Activated CD4-positive, alpha-beta T cell treated with anti-CD3 and anti-CD28 coated beads, Interleukin-2, Interleukin-4, amounts not matched to agents 100 ng/mL and 50 ng/mL, durations not matched to agents 16 hours and 8 hours (primary cell): Measurements from ENCODE around the gene RABGGTA.

Experiments used
- DNase-seq: peaks from one replicate; pipeline ENCODE4 v3.0.0-alpha.2; 2020; ENCODE audit warnings: low spot score

The RABGGTA gene

DNA sequence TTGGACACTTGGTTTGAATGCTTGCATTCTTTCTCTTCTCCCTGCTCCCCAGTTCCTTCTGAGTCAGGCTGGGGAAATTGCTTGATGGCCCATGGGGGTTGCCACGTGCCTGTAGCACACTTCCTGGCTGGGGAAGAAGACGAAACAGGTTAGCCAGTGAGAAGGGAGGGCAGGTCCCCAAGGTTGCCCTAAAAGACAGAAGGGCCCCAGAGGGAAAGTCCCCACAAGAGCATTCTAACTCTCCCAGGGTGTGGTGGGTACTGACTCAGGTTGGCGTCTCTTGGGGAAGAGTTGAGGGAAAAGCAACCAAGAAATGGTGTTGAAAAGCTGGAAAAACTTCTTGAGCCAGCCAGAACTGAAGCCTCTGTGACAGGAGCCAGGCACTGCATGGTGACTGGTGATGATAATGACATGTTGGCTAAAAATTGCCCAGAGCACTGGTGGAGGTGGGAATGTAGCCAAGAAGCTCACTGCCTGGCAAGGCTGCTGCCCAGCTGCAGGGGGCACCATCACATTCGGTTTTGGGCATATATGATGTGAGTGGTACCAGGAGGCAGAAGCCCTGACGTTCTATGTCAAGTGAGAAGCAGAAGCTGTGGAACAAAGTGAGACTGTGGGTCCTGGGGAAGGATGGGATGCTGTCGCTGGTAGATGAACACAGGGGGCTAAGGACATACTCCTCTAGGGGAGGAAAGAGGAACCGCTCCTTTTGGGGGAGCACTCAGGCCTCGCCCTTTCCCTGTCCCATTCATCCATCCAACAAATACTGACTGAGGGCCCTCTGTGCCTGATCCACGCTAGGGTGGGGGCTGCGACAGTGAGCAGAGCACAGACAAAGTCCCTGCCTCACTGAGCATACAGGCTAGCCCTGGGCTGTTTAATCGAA, 8.1 kb upstream of the RABGGTA start:
- peak; percentile 53 for DNase-seq

GRCh38 chr14:24278424-24278823, 7.0 kb upstream of the RABGGTA start:
- DNase-seq = no peak

- no peak for DNase-seq
Measured at GRCh38 chr14:24277606-24278321, 6.4 kb upstream of the RABGGTA start.

GRCh38 chr14:24277071-24277470, 5.7 kb upstream of the RABGGTA start:
- DNase-seq = no peak

- DNase-seq = peak; percentile 91
Measured at GRCh38 chr14:24274101-24274543, 2.7 kb upstream of the RABGGTA start.

- DNase-seq = no peak
Measured at GRCh38 chr14:24273422-24273998, 2.1 kb upstream of the RABGGTA start.

- DNase-seq = no peak
Measured at GRCh38 chr14:24272467-24272866, 1.1 kb upstream of the RABGGTA start.

DNA sequence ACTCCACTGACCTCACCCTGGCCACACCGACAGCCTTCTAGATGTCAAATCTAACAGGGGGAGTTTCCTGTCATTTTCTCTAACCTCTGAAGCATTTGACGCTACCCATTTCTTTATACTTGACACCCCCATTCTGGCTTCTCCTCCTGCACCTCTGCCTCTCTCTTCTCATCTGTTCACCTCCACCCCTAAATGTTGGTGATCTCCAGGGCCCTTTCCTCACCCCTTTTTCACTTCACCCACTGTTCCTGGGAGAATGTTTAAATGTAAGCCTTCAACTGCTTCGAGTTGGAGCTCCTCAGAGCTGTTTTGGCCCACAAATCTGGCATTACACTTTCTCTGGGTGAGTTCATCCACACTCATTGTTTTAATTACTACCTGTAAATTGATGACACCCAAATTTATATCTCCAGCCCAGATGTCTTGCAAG, 452 bp upstream of the RABGGTA start:
- DNase-seq = no peak

DNA sequence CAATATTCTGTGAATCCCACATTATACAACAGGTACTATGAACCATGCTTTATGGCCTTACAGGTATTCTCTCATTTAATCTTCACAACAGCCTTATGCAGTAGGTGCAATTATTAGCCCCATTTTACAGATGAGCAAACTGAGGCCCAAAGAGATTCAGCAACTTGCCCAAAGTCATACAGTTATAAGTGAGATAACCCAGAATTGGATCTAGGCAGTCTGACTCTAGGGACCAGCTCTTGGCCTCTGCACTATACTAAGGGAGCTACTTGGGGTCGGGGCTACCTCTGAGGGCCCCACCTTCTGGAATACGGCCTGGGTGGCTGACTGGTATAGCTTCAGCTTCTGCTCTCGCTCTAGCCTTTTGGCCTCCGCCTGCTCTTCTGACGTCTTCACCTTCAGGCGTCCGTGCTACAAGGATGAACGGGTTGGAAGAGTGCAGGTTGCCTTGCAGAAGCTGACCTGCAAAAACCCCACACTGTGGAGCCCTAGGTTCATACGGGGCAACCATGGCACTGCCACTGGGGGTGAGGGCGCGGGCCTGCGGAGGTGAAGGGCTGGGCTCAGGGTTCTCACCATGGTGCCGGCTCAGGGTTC, 762 bp downstream of the RABGGTA start:
- DNase-seq = no peak

- no peak for DNase-seq
Measured at GRCh38 chr14:24269910-24270536, 1.4 kb downstream of the RABGGTA start.

GRCh38 chr14:24269368-24269767, 2.0 kb downstream of the RABGGTA start:
- no peak for DNase-seq

- no peak for DNase-seq
Measured at GRCh38 chr14:24268225-24268624, 3.2 kb downstream of the RABGGTA start.

DNA sequence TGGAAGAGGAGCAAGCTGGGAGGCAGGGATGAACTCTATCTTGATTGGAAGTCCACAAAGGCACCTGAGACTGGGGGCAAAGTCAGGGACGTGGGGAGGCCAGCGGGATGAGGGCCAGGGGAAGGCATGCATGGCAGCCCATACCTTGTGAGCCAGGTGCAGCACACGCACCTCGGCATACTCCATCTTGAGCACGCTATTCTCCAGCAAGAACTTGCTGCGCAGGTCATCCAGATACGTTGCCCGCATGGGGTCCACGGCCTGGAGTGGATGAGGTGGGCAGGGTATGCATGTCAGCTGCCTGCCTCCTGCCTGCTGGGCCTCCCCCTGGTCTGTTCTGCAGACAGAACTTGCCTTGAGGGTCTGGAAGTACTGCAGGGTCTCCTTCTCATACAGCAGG, 3.9 kb downstream of the RABGGTA start:
- no peak for DNase-seq

DNA sequence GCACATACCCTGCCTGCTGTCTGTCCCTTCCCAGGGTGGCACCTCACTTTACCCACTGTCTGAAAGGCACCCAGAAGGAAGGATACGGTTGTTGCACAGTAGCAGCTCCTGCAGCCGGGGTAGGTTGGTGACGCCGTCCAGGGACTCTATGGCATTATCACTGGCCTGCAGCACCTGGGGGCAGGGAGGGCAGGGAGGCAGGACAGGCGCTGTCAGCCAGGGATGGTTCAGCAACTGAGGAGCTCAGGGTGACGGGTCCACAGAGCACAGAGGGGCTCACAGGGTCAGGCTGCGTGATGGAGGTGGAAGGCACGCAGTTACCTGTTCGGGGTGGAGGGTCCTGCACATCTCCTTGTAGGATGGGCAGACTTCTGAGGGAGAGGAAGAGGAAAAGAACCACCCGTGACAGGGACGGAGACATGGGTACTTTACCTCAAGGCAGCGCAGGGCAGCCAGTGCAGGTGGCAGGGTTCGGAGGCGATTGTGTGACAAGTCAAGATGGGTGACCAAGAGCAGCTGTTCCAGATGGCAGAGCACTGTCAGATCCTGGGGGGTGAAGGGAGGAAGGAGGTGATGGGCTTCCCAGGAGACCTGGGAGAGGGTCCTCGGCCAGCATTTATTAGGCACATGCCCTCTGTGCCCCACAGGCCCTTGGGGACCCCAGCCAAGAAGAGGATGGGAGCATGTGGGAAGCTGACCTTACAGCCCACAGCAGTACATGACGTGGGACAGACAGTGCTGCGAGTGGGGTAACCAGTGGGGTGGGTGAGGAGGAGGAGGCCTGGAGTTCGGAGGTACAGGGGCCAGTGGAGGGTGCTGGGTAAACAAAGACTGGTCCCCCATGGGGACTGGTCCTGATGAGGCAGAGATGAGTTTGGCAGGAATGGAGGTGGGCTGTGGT, 4.8 kb downstream of the RABGGTA start:
- no peak for DNase-seq

DNA sequence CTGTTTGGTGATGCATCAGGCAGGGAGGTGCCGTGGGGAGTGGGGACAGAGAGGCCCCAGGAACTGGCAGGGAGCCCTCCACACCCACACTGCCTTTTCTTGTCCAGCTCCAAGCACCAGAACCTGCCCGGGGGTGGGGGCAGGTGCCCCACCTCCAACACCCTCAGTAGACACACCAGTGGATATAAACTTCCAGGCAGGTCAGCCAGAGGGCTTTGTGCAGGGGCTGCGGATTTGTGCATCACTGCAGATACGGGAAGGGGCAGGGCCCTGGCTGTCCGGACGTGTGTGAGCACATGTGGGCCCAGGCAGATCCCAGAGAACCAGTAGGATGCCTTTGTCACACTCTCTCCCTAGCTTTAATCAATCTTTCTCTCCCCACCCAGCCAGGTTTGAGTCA, 7.1 kb downstream of the RABGGTA start:
- no peak for DNase-seq

GRCh38 chr14:24263848-24264247, 7.5 kb downstream of the RABGGTA start:
- no peak for DNase-seq

DNA sequence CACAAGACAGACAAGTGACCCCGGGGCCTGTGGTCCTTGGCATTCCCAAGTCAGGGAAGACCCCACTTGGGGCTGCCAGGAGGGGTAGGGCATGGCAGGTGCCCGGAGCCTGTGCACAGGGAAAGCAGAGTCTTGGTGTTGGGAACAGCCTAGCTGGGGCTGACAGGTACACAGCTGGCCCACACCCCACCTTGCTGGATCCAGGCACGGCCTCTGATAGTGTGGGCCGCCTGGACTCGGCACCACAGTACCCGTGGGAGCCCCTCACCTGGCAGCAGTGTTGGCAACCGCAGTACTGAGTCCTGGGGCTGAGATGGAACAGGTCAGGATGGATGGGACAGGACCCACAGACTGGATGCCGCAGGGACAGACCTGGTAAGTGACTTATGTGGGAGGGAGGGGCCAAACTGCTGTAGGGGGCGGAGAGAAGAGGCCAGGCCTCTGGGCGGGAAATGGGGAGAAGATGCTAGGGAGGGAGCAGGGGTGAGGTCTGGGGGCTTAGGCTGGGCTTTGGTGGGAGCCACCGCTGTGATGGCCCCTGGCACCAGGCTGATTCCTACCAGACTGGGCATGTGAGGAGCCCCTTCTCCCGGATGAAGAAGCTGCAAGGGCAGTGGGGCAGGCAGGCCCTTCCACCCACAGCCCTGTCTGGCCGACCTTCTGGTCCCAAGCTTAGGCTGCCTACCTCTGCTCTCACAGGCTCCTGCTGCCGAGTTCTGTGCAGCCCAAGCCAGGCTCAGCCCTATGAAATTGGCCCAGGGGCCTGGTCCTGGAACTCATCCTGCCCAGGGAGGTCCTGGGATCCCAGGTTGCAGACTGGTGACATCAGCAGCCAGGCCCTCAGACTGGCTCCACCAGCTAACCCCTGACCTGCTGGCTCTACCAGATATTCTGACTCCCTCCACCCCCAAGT, 8.3 kb downstream of the RABGGTA start, which contains the start of gene TGM1:
TSS of gene TGM1 (minus strand) at position 357 of the 913 bp plus-strand sequence. CDS start 825 bp downstream, outside the sequence.
- DNase-seq = no peak

GRCh38 chr14:24261969-24262327, 9.4 kb downstream of the RABGGTA start:
- no peak for DNase-seq

- DNase-seq = no peak
Measured at GRCh38 chr14:24261256-24261968, 10.0 kb downstream of the RABGGTA start.
